K562 (cell line): Measurements from ENCODE around the gene GNAI3. TPM values are rescaled to one million over a fixed set of nuclear protein-coding genes. Genes with fewer than 3 reads are reported as not detected.

Source experiments
- AFF4 ChIP-seq: sonication (generic); formaldehyde crosslinking; IDR thresholded peaks from 2 replicates; pipeline ENCODE4 v1.8.0; 2023; ENCODE audit warnings: mild to moderate bottlenecking, missing genetic modification reagents
- ASH1L ChIP-seq: fragments of 450-650 bp; IDR thresholded peaks from 2 replicates; pipeline ENCODE4 v1.6.1; 2018; ENCODE audit warnings: borderline replicate concordance, mild to moderate bottlenecking, low read depth; ENCODE audit not compliant: partially characterized antibody
- BCOR ChIP-seq: fragments of 450-650 bp; IDR thresholded peaks from 2 replicates; pipeline ENCODE4 v1.6.1; 2016
- BRF1 ChIP-seq: IDR thresholded peaks from 3 replicates; pipeline ENCODE4 v1.6.1; 2011; ENCODE audit warnings: borderline replicate concordance, mild to moderate bottlenecking; ENCODE audit not compliant: insufficient read length; ENCODE audit errors: extremely low read depth
- CREB5 ChIP-seq: fragments of 250-450 bp; sonication (Bioruptor Pico); IDR thresholded peaks from 2 replicates; pipeline ENCODE4 v1.5.0; 2020; ENCODE audit warnings: mild to moderate bottlenecking
- CTCFL ChIP-seq: IDR thresholded peaks from 2 replicates; pipeline ENCODE4 v1.6.1; 2011; ENCODE audit warnings: borderline replicate concordance, low read depth, mild to moderate bottlenecking, moderate library complexity, low read length; ENCODE audit not compliant: insufficient read depth, poor library complexity, severe bottlenecking
- ETS2 ChIP-seq: IDR thresholded peaks from 2 replicates; pipeline ENCODE4 v1.6.1; 2016; ENCODE audit warnings: borderline replicate concordance, missing genetic modification characterization, mild to moderate bottlenecking, moderate library complexity, missing compliant biosample characterization; ENCODE audit not compliant: poor library complexity, severe bottlenecking
- FOXA1 ChIP-seq: fragments of 450-650 bp; IDR thresholded peaks from 2 replicates; pipeline ENCODE4 v1.6.1; 2016; ENCODE audit warnings: mild to moderate bottlenecking, borderline replicate concordance
- HNRNPK ChIP-seq: fragments of 200-400 bp; formaldehyde crosslinking; IDR thresholded peaks from one replicate; pipeline ENCODE4 v1.6.1; 2018; ENCODE audit warnings: mild to moderate bottlenecking, low read depth, low read length; ENCODE audit not compliant: poor library complexity, severe bottlenecking
- HOMEZ ChIP-seq: fragments of 250-450 bp; sonication (Bioruptor Pico); IDR thresholded peaks from 2 replicates; pipeline ENCODE4 v1.4.0; 2020; ENCODE audit warnings: mild to moderate bottlenecking, moderate library complexity
- MYC ChIP-seq, 2 experiments: fragments of 250-450 bp in 1 of 2; sonication (Bioruptor Pico) in 1 of 2; IDR thresholded peaks; 2 replicates each; pipeline versions ENCODE4 v1.5.1 to v1.6.1; 2012 to 2021; ENCODE audit warnings: low read depth in 2 of 2, borderline replicate concordance in 1 of 2, improper control_type of control experiment in 1 of 2, low read length in 1 of 2, mild to moderate bottlenecking in 1 of 2, moderate library complexity in 1 of 2
- NFXL1 ChIP-seq: fragments of 450-650 bp; formaldehyde crosslinking; IDR thresholded peaks from 2 replicates; pipeline ENCODE4 v1.4.0; 2021; ENCODE audit warnings: mild to moderate bottlenecking
- PHB2 ChIP-seq: fragments of 450-650 bp; IDR thresholded peaks from 2 replicates; pipeline ENCODE4 v1.6.1; 2017; ENCODE audit warnings: low read depth
- PML ChIP-seq: IDR thresholded peaks from 2 replicates; pipeline ENCODE4 v1.6.1; 2012; ENCODE audit warnings: low read length, inconsistent platforms
- PRMT5 ChIP-seq: sonication (generic); formaldehyde crosslinking; IDR thresholded peaks from 2 replicates; pipeline ENCODE4 v1.5.0; 2020; ENCODE audit warnings: missing genetic modification reagents
- TARDBP ChIP-seq: fragments of 450-650 bp; IDR thresholded peaks from 2 replicates; pipeline ENCODE4 v1.6.1; 2016
- TRIM28 ChIP-seq: fragments of 450-650 bp; IDR thresholded peaks from 2 replicates; pipeline ENCODE4 v1.6.1; 2017
- ZEB2 ChIP-seq: fragments of 450-650 bp; IDR thresholded peaks from 2 replicates; pipeline ENCODE4 v1.6.1; 2016
- ZNF551 ChIP-seq: fragments of 250-450 bp; sonication (Bioruptor Pico); IDR thresholded peaks from 2 replicates; pipeline ENCODE4 v1.5.0; 2021; ENCODE audit warnings: mild to moderate bottlenecking, moderate library complexity
- polyA plus RNA-seq, 8 experiments: library from polyadenylated mRNA; depleted of rRNA in 4 of 8; stranded (reverse) in 5 of 8; unstranded in 3 of 8; fragments of >200 nt; fragmentation: Nextera tagmentation in 2 of 8; fragmentation: Illumina TruSeq in 1 of 8; extraction: Ambion mirVana in 2 of 8; extraction: Trizol in 1 of 8; gene quantifications; 2 replicates each; pipeline versions ENCODE4 v1.2.1 to v1.2.3, GENCODE V29; 2011 to 2014; ENCODE audit warnings: inconsistent platforms in 1 of 8, missing spikeins in 1 of 8
- total RNA-seq, 7 experiments: library from RNA; depleted of rRNA in 6 of 7; stranded (reverse); fragments of >200 nt in 6 of 7; fragmentation: Illumina TruSeq in 2 of 7; extraction: Trizol in 2 of 7; gene quantifications; 2 replicates each; pipeline versions ENCODE4 v1.2.1 to v1.2.3, GENCODE V29; 2011 to 2021; ENCODE audit warnings: low replicate concordance in 1 of 7

Gene GNAI3
- total and polyA plus RNA-seq, 9 of the 15 experiments (the other 6 are each of a cell fraction or from before 2014, with no cell fraction given), result 6.3 to 13.2 (median 8.9) TPM

GRCh38 chr1:109499661-109500536 lies 48.5 kb upstream of the GNAI3 start (continued):
- no peak for TF ChIP-seq BRF1
- no peak for TF ChIP-seq PHB2
- no peak for TF ChIP-seq PRMT5 (CRISPR knock-in tag)
- no peak for TF ChIP-seq HNRNPK
- no peak for TF ChIP-seq BCOR
- no peak for TF ChIP-seq HOMEZ (CRISPR knock-in tag)
- no peak for TF ChIP-seq NFXL1 (CRISPR knock-in tag)
- no peak for TF ChIP-seq FOXA1
- no peak for TF ChIP-seq ZNF551 (CRISPR knock-in tag)
- TF ChIP-seq CTCFL, result peak; percentile 84
- no peak for TF ChIP-seq PML
- TF ChIP-seq AFF4, result no peak
- TF ChIP-seq CREB5 (CRISPR knock-in tag), result no peak
- TF ChIP-seq ASH1L, result no peak
- no peak for TF ChIP-seq ZEB2
- TF ChIP-seq MYC (IDR thresholded peaks at IDR 0.05; ENCODE audit: low read depth, low read length), result no peak
- no peak for TF ChIP-seq MYC (CRISPR knock-in tag; IDR thresholded peaks at IDR 0.05; ENCODE audit: borderline replicate concordance, low read depth)
- no peak for TF ChIP-seq TRIM28
- no peak for TF ChIP-seq ETS2
- TF ChIP-seq TARDBP, result no peak
